A673 (cell line): Measurements from ENCODE around the gene FMN2. TPM values are rescaled to one million over a fixed set of nuclear protein-coding genes. Genes with fewer than 3 reads are reported as not detected.

Experiments
- BruUV-seq: library from RNA; stranded (reverse); fragments of 400-500 nt; replicated peaks from 2 replicates; lab custom pipeline; 2021; lab: Mats Ljungman, UMichigan
- CTCF ChIA-PET: fragments of 300-600 bp; sonication (Branson Sonifier 250); formaldehyde crosslinking; loops from one replicate; lab custom pipeline; 2022; ENCODE audit warnings: antibody characterized with exemption; lab: Charles Lee
- POLR2A ChIA-PET: fragments of 300-600 bp; sonication (Branson Sonifier 250); formaldehyde crosslinking; loops from one replicate; lab custom pipeline; 2022; ENCODE audit warnings: antibody characterized with exemption; ENCODE audit not compliant: low non-redundant PET; lab: Charles Lee
- DNase-seq: peaks from one replicate; pipeline ENCODE4 v3.0.0-alpha.2; 2015; ENCODE audit warnings: low spot score
- H3K27ac ChIP-seq: fragments of 200-600 bp; sonication (generic); 2 replicates; pipeline ENCODE4 v1.5.1; 2016; ENCODE audit warnings: mixed run types, low read depth, mild to moderate bottlenecking, mixed read lengths, antibody characterized with exemption, low read length; ENCODE audit not compliant: poor library complexity, severe bottlenecking
- H3K27me3 ChIP-seq: fragments of 200-600 bp; sonication (generic); replicated peaks from 2 replicates; pipeline ENCODE4 v1.6.1; 2017; ENCODE audit warnings: mixed run types, low read depth, mild to moderate bottlenecking, mixed read lengths, antibody characterized with exemption, low read length; ENCODE audit not compliant: insufficient read depth, poor library complexity
- H3K36me3 ChIP-seq: fragments of 200-600 bp; sonication (generic); 2 replicates; pipeline ENCODE4 v1.6.1; 2016; ENCODE audit warnings: mixed run types, mild to moderate bottlenecking, mixed read lengths, antibody characterized with exemption, low read length; ENCODE audit not compliant: insufficient read depth, poor library complexity, severe bottlenecking
- H3K4me1 ChIP-seq: fragments of 200-600 bp; sonication (generic); 2 replicates; pipeline ENCODE4 v1.6.1; 2017; ENCODE audit warnings: mixed run types, mild to moderate bottlenecking, mixed read lengths, antibody characterized with exemption, low read length; ENCODE audit not compliant: insufficient read depth, poor library complexity, severe bottlenecking
- H3K4me3 ChIP-seq: fragments of 200-600 bp; sonication (generic); 2 replicates; pipeline ENCODE4 v1.5.1; 2016; ENCODE audit warnings: low read depth, mixed run types, mild to moderate bottlenecking, mixed read lengths, low read length; ENCODE audit not compliant: poor library complexity, severe bottlenecking
- H3K9me3 ChIP-seq: fragments of 200-600 bp; sonication (generic); 2 replicates; pipeline ENCODE4 v1.6.1; 2016; ENCODE audit warnings: mixed run types, low read depth, mild to moderate bottlenecking, mixed read lengths, antibody characterized with exemption, low read length; ENCODE audit not compliant: poor library complexity, severe bottlenecking
- EZH2 ChIP-seq: fragments of 200-600 bp; sonication (generic); IDR thresholded peaks from 2 replicates; pipeline ENCODE4 v1.6.1; 2017; ENCODE audit warnings: borderline replicate concordance, low read depth, mild to moderate bottlenecking, mixed read lengths, antibody characterized with exemption, low read length; ENCODE audit not compliant: poor library complexity, severe bottlenecking
- intact Hi-C: fragments of 100-400 bp; cut with micrococcal nuclease; formaldehyde crosslinking; loops from one replicate; pipeline ENCODE4 v1.10.0; 2022; ENCODE audit not compliant: unreplicated experiment
- total RNA-seq: library from RNA; stranded (reverse); gene quantifications from 2 replicates; pipeline ENCODE4 v1.2.3, GENCODE V29; 2021
- TF ChIP-seq, protein P1 (sequence below): fragments of 300-800, 200-600 bp; sonication (generic); conservative IDR thresholded peaks from 2 replicates; pipeline ENCODE4 v1.5.1; 2017; ENCODE audit warnings: low read depth, mild to moderate bottlenecking, antibody characterized with exemption, low read length, moderate library complexity, mixed read lengths

The FMN2 gene
- total RNA-seq, 1 experiment from 2014 or later = not detected

DNA sequence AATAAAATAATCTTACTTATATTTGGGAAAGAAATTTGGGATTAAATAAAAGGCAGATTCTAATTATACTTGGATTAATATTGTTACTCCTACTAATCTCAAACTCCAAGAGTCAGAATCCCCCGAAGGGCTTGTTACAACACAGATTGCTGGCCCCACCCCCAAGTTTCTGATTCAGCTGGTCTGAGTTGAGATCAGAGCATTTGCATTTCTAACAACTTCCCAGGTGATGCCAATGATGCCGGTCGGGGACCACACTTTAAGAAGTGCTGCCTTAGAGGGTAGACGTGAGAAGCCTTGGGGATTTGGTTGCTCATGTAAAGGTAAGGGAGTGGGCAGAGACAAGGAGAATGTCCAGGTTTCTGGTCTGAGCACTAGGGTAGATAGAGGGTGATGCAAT is 47.2 kb downstream of the FMN2 start:
- intact Hi-C loops = no loop called here
- no peak for DNase-seq
- TF ChIP-seq, protein P1, sequence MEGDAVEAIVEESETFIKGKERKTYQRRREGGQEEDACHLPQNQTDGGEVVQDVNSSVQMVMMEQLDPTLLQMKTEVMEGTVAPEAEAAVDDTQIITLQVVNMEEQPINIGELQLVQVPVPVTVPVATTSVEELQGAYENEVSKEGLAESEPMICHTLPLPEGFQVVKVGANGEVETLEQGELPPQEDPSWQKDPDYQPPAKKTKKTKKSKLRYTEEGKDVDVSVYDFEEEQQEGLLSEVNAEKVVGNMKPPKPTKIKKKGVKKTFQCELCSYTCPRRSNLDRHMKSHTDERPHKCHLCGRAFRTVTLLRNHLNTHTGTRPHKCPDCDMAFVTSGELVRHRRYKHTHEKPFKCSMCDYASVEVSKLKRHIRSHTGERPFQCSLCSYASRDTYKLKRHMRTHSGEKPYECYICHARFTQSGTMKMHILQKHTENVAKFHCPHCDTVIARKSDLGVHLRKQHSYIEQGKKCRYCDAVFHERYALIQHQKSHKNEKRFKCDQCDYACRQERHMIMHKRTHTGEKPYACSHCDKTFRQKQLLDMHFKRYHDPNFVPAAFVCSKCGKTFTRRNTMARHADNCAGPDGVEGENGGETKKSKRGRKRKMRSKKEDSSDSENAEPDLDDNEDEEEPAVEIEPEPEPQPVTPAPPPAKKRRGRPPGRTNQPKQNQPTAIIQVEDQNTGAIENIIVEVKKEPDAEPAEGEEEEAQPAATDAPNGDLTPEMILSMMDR = no peak
- no peak for TF ChIP-seq EZH2
- Histone ChIP-seq H3K4me1 (no peaks in the 10 kb centered on the region), H3K27ac (no peak overlapping the region), H3K4me3 (no peak overlapping the region), H3K36me3 (no peaks in the 10 kb centered on the region), H3K9me3 (no peaks in the 10 kb centered on the region), H3K27me3 (no peaks in the 10 kb centered on the region)
- no TSS peak for BruUV-seq
- POLR2A ChIA-PET = no interaction called here
- CTCF ChIA-PET = no interaction called here

DNA sequence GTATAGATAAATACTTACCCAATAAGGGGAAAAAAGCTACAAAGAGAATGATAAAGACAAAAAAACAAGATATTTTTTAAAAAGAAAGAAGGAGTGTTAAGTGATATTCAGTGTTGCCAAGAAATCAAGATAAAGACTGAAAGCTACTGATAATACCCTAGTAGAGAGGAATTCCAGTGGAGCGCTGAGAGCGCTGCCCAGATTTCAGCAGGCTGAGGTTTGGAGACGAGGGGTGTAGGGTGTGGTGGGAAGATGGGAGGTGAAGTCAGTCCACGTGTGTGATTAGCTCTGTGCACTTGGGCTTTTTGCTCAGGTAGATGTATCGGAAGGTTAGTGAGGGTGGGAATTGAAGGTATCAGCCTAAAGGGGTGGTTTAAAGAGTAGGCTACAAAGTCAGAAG is 47.8 kb downstream of the FMN2 start:
- POLR2A ChIA-PET = no interaction called here
- Histone ChIP-seq H3K36me3 (no peaks in the 10 kb centered on the region), H3K27me3 (no peaks in the 10 kb centered on the region), H3K4me1 (no peaks in the 10 kb centered on the region), H3K27ac (no peak overlapping the region), H3K9me3 (no peaks in the 10 kb centered on the region), H3K4me3 (no peak overlapping the region)
- no peak for DNase-seq
- TF ChIP-seq EZH2 = no peak
- TF ChIP-seq, protein P1 = no peak
- BruUV-seq = no TSS peak
- CTCF ChIA-PET = no interaction called here
- intact Hi-C loops = no loop called here

DNA sequence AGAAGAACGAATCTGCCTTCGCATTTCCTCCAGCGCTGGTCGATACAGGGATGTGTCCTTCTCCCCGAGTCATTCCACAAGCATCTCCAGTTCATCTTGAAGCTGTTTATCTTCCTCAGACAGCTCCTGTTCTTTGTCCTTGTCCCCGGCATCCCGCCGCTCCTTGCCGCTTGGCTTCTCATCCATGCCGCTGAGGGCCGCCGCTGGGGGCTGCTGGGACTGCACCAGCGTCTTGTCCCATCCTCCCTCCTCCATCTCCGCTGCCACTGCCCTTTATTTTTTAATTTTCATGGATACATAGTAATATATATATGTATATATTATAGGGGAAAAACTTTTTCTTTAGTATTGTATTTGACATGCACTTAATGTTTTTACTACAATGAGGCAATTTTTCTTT is 53.4 kb downstream of the FMN2 start:
- Histone ChIP-seq H3K4me1 (no peaks in the 10 kb centered on the region), H3K27ac (no peak overlapping the region), H3K27me3 (no peaks in the 10 kb centered on the region), H3K36me3 (no peaks in the 10 kb centered on the region), H3K4me3 (no peak overlapping the region), H3K9me3 (no peaks in the 10 kb centered on the region)
- ChIA-PET POLR2A (no interaction called here), CTCF (no interaction called here)
- no TSS peak for BruUV-seq
- no peak for DNase-seq
- no peak for TF ChIP-seq EZH2
- TF ChIP-seq, protein P1 = no peak
- intact Hi-C loops = no loop called here
